C4-2B (cell line): ENCODE results near the gene TMEM59L.

Experiments used
- H3K27ac ChIP-seq: fragments of 450-650 bp; 2 replicates; pipeline ENCODE4 v1.5.1; 2017
- ZFX ChIP-seq: fragments of 450-650 bp; IDR thresholded peaks from 2 replicates; pipeline ENCODE4 v1.6.1; 2017
- TF ChIP-seq, protein P1 (sequence below): fragments of 450-650 bp; conservative IDR thresholded peaks from 2 replicates; pipeline ENCODE4 v1.5.1; 2017; ENCODE audit warnings: mild to moderate bottlenecking

The TMEM59L gene

GRCh38 chr19:18653853-18654252, 41.2 kb downstream of the TMEM59L start:
- TF ChIP-seq ZFX = no peak
- TF ChIP-seq, protein P1, sequence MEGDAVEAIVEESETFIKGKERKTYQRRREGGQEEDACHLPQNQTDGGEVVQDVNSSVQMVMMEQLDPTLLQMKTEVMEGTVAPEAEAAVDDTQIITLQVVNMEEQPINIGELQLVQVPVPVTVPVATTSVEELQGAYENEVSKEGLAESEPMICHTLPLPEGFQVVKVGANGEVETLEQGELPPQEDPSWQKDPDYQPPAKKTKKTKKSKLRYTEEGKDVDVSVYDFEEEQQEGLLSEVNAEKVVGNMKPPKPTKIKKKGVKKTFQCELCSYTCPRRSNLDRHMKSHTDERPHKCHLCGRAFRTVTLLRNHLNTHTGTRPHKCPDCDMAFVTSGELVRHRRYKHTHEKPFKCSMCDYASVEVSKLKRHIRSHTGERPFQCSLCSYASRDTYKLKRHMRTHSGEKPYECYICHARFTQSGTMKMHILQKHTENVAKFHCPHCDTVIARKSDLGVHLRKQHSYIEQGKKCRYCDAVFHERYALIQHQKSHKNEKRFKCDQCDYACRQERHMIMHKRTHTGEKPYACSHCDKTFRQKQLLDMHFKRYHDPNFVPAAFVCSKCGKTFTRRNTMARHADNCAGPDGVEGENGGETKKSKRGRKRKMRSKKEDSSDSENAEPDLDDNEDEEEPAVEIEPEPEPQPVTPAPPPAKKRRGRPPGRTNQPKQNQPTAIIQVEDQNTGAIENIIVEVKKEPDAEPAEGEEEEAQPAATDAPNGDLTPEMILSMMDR = no peak

GRCh38 chr19:18654469-18654868, 41.8 kb downstream of the TMEM59L start:
- TF ChIP-seq, protein P1 = no peak
- no peak for TF ChIP-seq ZFX
- H3K27ac ChIP-seq = no peak overlapping the region

More at GRCh38 chr19:18653853-18654252, 41.2 kb downstream of the TMEM59L start:
- no peak overlapping the region for H3K27ac ChIP-seq

DNA sequence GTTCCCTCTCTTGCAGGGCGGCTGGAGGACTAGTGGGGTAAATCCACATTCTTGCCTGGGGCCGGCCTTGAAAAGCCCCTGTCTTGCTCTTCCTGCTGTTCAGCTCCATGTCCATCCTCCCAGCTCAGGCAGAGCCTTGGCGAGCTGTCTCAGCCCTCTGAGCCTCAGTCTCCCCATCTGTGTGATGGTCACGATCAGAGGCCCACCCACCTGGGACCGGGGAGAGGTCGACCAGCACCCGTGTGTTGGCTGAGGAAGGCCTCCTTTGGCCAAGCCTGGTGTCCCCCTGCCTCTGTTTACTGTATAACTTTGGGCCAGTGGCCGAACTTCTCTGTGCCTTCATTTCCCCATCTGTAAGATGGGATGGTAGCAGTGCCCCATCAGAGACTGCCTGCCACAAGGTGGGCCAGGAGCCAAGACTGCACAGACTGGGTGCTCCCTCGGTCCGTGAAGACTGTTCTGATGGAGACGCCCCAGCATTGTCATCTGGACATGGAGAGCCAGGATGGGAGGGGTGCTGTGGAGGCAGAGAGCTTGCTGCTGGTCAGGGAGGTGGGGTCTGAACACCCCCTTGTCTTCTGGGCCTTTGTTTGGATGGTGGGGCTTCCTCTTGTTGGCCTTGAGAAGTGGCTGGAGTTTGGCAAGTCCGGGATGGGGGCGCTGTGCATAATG, 42.6 kb downstream of the TMEM59L start:
- TF ChIP-seq ZFX = no peak
- TF ChIP-seq, protein P1 = no peak

GRCh38 chr19:18656337-18657086, 43.8 kb downstream of the TMEM59L start:
- H3K27ac ChIP-seq = no peak overlapping the region
- TF ChIP-seq ZFX = no peak
- TF ChIP-seq, protein P1 = no peak

More for the DNA sequence above, 42.6 kb downstream of the TMEM59L start:
- H3K27ac ChIP-seq = no peak overlapping the region

DNA sequence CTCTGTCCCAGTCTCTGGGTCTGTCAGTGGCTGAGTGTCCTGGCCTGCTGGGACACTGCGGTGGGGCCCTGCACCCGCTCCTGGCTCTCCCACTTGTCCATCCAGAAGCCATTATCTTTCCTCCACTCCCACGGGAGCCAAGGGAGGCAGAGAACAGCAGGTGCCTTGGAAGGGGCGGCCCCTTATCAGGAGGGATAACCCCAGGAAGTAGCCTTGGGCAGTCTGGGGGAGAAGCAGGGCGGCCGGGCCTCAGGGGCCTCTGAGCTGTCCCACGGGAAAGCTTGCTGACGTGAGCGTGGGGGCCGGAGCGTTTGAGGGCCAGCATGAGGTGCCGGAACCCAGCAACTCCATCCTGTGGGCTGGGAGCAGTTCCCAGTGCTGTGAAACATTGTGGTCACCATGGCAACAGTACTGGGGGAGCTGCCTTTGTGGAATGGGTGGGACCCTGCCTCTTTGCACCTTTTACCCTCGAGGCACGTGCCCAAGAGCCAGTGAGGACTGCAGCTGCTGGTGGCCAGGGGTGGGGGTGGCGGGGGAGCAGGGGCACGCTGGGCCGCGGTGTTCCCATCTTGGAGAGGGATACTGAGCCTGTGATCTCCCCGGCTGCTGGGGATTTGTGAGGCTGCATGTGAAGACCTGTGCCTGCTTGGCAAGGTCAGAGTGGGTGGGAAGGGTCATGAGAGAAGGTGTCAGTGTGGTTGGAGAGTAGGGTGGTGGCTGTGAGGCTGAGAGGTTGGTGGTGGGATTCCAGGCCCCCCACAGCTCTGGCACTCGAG, 45.1 kb downstream of the TMEM59L start:
- no peak overlapping the region for H3K27ac ChIP-seq
- TF ChIP-seq, protein P1 = no peak
- no peak for TF ChIP-seq ZFX

GRCh38 chr19:18658366-18658855, 45.7 kb downstream of the TMEM59L start:
- no peak overlapping the region for H3K27ac ChIP-seq
- TF ChIP-seq, protein P1 = no peak
- no peak for TF ChIP-seq ZFX
